Measurements from ENCODE around the gene SLC13A3.

GRCh38 chr20:46644160-46644559 is 7.1 kb downstream of the SLC13A3 start:
- TF ChIP-seq POLR2A (IDR thresholded peaks at IDR 0.05) = no peak
- no peak for TF ChIP-seq CTCF (IDR thresholded peaks at IDR 0.05)
- no peak for TF ChIP-seq EP300 (IDR thresholded peaks at IDR 0.05)

Data from tibial nerve (tissue), 4 donors.